ENCODE measurements around the gene NKPD1.

The NKPD1 gene

DNA sequence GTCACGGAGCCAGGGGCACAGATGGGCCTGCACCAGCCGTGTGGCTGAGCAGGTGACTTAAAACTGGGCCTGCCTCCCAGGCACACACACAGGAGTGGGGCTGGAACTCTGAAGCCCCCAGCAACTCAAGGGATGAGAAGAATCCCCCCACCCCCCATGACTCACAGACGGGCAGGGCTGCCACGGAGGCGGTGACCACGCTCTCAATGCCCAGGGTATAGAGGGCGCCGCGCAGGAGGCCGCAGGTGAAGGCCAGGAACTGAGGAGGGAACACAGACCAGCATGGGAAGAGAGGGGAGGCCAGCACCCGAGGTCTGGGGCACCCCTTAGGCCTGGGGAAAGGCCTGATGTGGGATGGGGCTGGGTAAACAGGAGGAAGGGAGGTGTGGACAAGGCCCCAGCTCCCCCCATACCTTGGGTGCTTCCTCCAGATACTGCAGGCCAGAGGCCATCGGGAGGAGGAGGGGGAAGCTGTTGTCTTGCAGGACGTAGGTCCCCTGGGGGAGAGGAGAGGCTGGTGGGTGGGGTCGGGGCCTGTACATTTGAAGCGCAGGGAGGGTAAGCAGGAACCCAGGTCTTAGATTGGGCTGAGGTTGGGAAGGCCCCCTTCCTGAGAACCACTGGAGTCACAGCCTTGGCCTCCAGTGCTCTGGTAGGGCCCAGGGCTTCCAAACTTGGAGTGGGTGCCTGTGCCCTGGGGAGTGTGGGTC, 3.1 kb upstream of the NKPD1 start:
- no peak for DNase-seq
- no peaks in the 10 kb centered on the region for H3K36me3 ChIP-seq
- no peak overlapping the region for H3K4me3 ChIP-seq (ENCODE audit: low read depth, low read length)
- TF ChIP-seq, protein P1, sequence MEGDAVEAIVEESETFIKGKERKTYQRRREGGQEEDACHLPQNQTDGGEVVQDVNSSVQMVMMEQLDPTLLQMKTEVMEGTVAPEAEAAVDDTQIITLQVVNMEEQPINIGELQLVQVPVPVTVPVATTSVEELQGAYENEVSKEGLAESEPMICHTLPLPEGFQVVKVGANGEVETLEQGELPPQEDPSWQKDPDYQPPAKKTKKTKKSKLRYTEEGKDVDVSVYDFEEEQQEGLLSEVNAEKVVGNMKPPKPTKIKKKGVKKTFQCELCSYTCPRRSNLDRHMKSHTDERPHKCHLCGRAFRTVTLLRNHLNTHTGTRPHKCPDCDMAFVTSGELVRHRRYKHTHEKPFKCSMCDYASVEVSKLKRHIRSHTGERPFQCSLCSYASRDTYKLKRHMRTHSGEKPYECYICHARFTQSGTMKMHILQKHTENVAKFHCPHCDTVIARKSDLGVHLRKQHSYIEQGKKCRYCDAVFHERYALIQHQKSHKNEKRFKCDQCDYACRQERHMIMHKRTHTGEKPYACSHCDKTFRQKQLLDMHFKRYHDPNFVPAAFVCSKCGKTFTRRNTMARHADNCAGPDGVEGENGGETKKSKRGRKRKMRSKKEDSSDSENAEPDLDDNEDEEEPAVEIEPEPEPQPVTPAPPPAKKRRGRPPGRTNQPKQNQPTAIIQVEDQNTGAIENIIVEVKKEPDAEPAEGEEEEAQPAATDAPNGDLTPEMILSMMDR (IDR thresholded peaks at IDR 0.05; ENCODE audit: low read depth, low read length) = no peak
- no peaks in the 10 kb centered on the region for H3K9me3 ChIP-seq
- no peaks in the 10 kb centered on the region for H3K4me1 ChIP-seq
- H3K27me3 ChIP-seq = no peaks in the 10 kb centered on the region

DNA sequence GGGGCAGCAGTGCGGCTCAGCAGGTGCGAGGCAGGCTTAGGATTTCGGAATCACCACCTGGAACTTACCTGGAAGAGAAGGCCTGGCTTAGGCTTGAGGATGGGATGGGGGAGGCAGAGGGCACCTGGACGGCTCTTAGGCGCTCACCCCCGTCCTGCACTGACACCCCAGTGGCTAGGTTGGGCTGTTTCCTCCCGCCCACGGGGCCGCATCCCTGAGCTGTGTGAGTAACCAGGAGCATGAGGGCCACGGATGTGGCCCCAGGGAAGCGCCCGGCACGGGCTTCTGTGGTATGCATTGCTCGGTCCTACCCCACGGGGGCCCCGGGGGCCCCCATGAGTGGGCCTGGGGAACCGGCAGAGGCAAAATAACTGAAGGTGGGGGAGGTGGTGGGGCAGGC, 2.4 kb upstream of the NKPD1 start:
- DNase-seq = no peak
- H3K4me3 ChIP-seq (ENCODE audit: low read depth, low read length) = no peak overlapping the region
- H3K27me3 ChIP-seq = no peaks in the 10 kb centered on the region
- TF ChIP-seq, protein P1 (IDR thresholded peaks at IDR 0.05; ENCODE audit: low read depth, low read length) = no peak
- no peaks in the 10 kb centered on the region for H3K9me3 ChIP-seq
- no peaks in the 10 kb centered on the region for H3K4me1 ChIP-seq
- H3K36me3 ChIP-seq = no peaks in the 10 kb centered on the region

DNA sequence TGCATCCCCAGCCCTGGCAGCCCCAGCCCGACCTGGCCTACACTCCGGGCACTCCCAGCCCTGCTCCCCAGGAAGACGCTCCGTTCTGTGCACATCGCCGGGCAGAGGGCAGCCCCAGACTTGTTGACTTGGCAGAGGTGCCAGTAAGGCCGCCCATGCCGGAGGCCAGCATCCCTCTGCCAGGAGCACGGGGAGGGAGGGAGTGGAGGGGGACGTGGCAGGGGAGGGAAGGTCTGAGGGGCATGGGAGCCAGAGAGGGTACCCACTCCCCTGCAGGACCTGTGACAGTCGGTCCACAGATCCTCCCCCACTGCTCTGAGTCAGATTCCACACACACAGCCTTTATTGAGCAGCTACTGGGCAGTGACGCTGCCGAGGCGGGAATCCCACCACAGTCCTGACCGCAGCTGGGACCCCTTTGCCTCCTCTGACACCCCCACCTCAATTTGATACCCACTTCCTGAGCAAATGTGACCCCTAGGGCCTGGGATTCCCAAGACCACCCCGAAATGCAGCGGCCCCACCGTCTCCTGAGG, 1.9 kb upstream of the NKPD1 start:
- H3K4me3 ChIP-seq (ENCODE audit: low read depth, low read length) = no peak overlapping the region
- H3K36me3 ChIP-seq = no peaks in the 10 kb centered on the region
- no peaks in the 10 kb centered on the region for H3K4me1 ChIP-seq
- DNase-seq = no peak
- H3K27me3 ChIP-seq = no peaks in the 10 kb centered on the region
- TF ChIP-seq, protein P1 (IDR thresholded peaks at IDR 0.05; ENCODE audit: low read depth, low read length) = no peak
- no peaks in the 10 kb centered on the region for H3K9me3 ChIP-seq

DNA sequence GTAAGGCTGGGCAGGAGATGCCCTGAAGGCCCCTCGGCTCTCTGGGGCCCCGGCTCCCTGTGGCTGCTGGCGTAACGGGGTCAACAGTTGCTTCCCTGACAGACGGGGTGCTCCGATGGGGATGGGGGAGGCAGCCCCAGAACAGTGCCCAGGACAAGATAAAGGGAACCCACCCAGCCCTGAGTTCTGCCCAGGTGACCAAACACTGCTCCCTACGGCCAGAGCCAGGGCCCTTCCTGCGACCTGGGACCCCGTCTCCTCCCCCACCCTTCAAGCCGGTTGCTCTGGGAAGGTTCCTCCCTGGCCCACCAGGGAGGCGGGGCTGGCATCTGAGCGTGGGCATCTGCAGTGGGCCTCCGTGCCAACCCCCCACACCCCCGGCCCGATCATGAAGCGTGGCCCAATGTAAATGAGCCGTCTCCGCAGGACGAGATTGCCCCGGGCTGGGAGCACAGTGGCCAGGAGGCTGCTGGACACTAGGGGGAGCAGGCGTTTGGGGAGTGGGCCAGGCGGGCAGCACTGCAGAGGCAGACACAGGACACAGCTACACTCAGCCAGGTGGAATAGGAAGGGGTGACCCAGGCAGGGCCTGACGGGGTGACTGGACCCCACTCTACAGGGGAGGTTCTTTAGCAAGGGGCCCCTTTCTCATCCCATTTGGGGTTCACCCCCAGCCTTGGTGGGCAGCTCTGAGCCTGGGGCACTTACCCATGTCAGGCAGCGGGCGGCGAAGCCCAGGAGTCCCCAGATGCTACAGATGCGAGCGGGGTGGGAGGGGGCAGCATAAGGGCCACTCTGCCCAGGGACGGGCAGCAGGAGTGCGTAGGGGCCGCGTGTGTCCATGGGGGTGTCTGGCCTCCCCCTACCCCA, 1.2 kb upstream of the NKPD1 start:
- peak; percentile 74 for DNase-seq

DNA sequence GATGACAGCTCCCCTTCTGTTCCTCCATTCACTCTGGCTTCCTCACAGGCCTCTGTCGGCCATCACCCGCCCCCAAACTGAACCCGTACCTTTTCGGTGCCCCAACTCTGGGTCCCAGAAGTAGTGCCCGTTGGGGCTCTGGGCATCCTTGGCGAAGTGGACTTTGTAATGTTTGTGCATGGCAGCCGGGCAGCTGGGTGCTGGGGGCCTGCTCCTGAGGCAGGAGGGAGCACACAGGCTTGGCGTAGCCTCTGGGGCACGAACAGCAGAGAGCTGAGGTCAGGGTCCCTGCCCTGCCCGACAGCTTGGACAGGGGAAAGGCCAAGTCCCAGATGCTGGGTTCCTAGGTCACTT, 834 bp downstream of the NKPD1 start:
- Histone ChIP-seq H3K4me3 (ENCODE audit: low read depth, low read length) (no peak overlapping the region), H3K27me3 (no peaks in the 10 kb centered on the region), H3K9me3 (no peaks in the 10 kb centered on the region), H3K36me3 (no peaks in the 10 kb centered on the region), H3K4me1 (no peaks in the 10 kb centered on the region)
- no peak for DNase-seq
- TF ChIP-seq, protein P1 (IDR thresholded peaks at IDR 0.05; ENCODE audit: low read depth, low read length) = no peak

More for the DNA sequence above, 1.2 kb upstream of the NKPD1 start:
- TF ChIP-seq, protein P1 (IDR thresholded peaks at IDR 0.05; ENCODE audit: low read depth, low read length) = peak; percentile 71
- Histone ChIP-seq H3K9me3 (no peaks in the 10 kb centered on the region), H3K36me3 (no peaks in the 10 kb centered on the region), H3K27me3 (no peaks in the 10 kb centered on the region), H3K4me1 (no peaks in the 10 kb centered on the region), H3K4me3 (ENCODE audit: low read depth, low read length) (no peak overlapping the region)

All from BE2C (cell line).